ENCODE results near the gene PAPSS1. TPM values are rescaled to one million over a fixed set of nuclear protein-coding genes. Genes with fewer than 3 reads are reported as not detected.

PAPSS1 gene
- total and polyA plus RNA-seq, 2 donors (not counting 3 experiments of a cell fraction or from before 2014, with no cell fraction given) = 69.6 to 77.2 TPM

GRCh38 chr4:107648178-107648991 lies 71.6 kb downstream of the PAPSS1 start:
- POLR2A ChIA-PET = no interaction called here
- TF ChIP-seq JUN (IDR thresholded peaks at IDR 0.05; ENCODE audit: borderline replicate concordance, insufficient read depth, insufficient read length, low read depth) (no peak), POLR2AphosphoS5 (IDR thresholded peaks at IDR 0.05; ENCODE audit: insufficient read depth, low read depth, low read length) (no peak), CTCF (IDR thresholded peaks at IDR 0.05; ENCODE audit: extremely low read depth in 1 of 2, insufficient read depth in 1 of 2, low read depth in 1 of 2, low read length in 2 of 2) (no peak), GATA2 (IDR thresholded peaks at IDR 0.05; ENCODE audit: insufficient read depth, insufficient read length, low read depth, low read length) (no peak), MYC (IDR thresholded peaks at IDR 0.05; ENCODE audit: low read depth, low read length) (no peak), EZH2 (IDR thresholded peaks at IDR 0.05; ENCODE audit: borderline replicate concordance, low read depth, low read length, severe bottlenecking) (no peak), POLR2A (IDR thresholded peaks at IDR 0.05; ENCODE audit: low read depth, low read length) (no peak), FOS (IDR thresholded peaks at IDR 0.05; ENCODE audit: borderline replicate concordance, insufficient read depth, low read length) (no peak)
- TF ChIP-seq, protein P1, sequence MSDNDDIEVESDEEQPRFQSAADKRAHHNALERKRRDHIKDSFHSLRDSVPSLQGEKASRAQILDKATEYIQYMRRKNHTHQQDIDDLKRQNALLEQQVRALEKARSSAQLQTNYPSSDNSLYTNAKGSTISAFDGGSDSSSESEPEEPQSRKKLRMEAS (IDR thresholded peaks at IDR 0.05; ENCODE audit: insufficient read depth, insufficient read length) = no peak

More at GRCh38 chr4:107648178-107648991, 71.6 kb downstream of the PAPSS1 start:
- no peak overlapping the region for H3K4me3 ChIP-seq (replicated peaks in 1 of 3; ENCODE audit: insufficient read depth in 1 of 3, low read depth in 1 of 3, low read length in 3 of 3)
- H3K36me3 ChIP-seq (ENCODE audit: control insufficient read depth in 2 of 2, extremely low read depth in 1 of 2, insufficient read depth in 2 of 2, low read length in 2 of 2) = peaks cover 5 to 6% of the 10 kb centered on the region in 2 experiments
- no TSS peak for BruUV-seq (replicated peaks)
- H3K27me3 ChIP-seq (ENCODE audit: control insufficient read depth in 2 of 2, insufficient read depth in 2 of 2, low read length in 2 of 2) = no peaks in the 10 kb centered on the region
- H3K79me2 ChIP-seq (ENCODE audit: control insufficient read depth, insufficient read depth, low read length) = no peaks in the 10 kb centered on the region
- no peak overlapping the region for H3K27ac ChIP-seq (ENCODE audit: insufficient read depth, low read depth, low read length)
- CTCF ChIA-PET = interaction anchor here (1.1 kb wide), 1 partner anchor 89 kb away, joined by 3 read pairs; no protein-coding TSS in a partner anchor
- no peak overlapping the region for H2AFZ ChIP-seq (ENCODE audit: low read depth, low read length)
- no peak for FAIRE-seq
- no peak overlapping the region for H3K9ac ChIP-seq (replicated peaks; ENCODE audit: extremely low read depth, insufficient read depth, low read length)
- intact Hi-C loops (cut with micrococcal nuclease) (no loop called here), dilution Hi-C loops (cut with MboI; ENCODE audit: extremely low pct_ligation_motif_present, low sequenced_read_pairs) (no loop called here)
- no peaks in the 10 kb centered on the region for H4K20me1 ChIP-seq (replicated peaks; ENCODE audit: control insufficient read depth, extremely low read depth, insufficient read depth, low read length)
- H3K4me1 ChIP-seq (ENCODE audit: control insufficient read depth, extremely low read depth, insufficient read depth, low read length) = no peaks in the 10 kb centered on the region
- no peaks in the 10 kb centered on the region for H3K9me3 ChIP-seq (replicated peaks; ENCODE audit: control insufficient read depth, insufficient read depth, low read length)
- H3K9me1 ChIP-seq (replicated peaks; ENCODE audit: control insufficient read depth, extremely low read depth, insufficient read depth, low read length) = no peaks in the 10 kb centered on the region
- no peak overlapping the region for H3K4me2 ChIP-seq (ENCODE audit: insufficient read depth, low read length)
- DNase-seq (ENCODE audit: low read depth, low spot score) = no peak
